SU-DHL-6 (cell line): ENCODE results near the gene IL6ST.

ENCODE experiments used
- H2AFZ ChIP-seq: fragments of 200-600 bp; sonication (generic); 2 replicates; pipeline ENCODE4 v1.6.1; 2014; ENCODE audit warnings: low read depth, mild to moderate bottlenecking, moderate library complexity, mixed read lengths, antibody characterized with exemption, low read length; ENCODE audit not compliant: severe bottlenecking
- H3F3A ChIP-seq: fragments of 200-600 bp; shearing (Covaris generic); 2 replicates; pipeline ENCODE4 v1.6.0; 2016; ENCODE audit warnings: antibody characterized with exemption, mild to moderate bottlenecking; ENCODE audit not compliant: insufficient read depth
- H3K27ac ChIP-seq: fragments of 200-600 bp; sonication (generic); 2 replicates; pipeline ENCODE4 v1.5.1; 2016; ENCODE audit warnings: low read depth, mild to moderate bottlenecking, low read length, moderate library complexity, mixed read lengths
- H3K27me3 ChIP-seq: fragments of 200-600 bp; sonication (generic), shearing (Covaris generic); 2 replicates; pipeline ENCODE4 v1.6.0; 2014; ENCODE audit warnings: mild to moderate bottlenecking, low read length
- H3K36me3 ChIP-seq: fragments of 200-600 bp; sonication (generic); 2 replicates; pipeline ENCODE4 v1.6.1; 2014; ENCODE audit warnings: mild to moderate bottlenecking, low read length, mixed read lengths
- H3K4me2 ChIP-seq: fragments of 300-600, 200-600 bp; shearing (Covaris generic), sonication (generic); 2 replicates; pipeline ENCODE4 v1.6.0; 2014; ENCODE audit warnings: low read length, low read depth, mild to moderate bottlenecking; ENCODE audit not compliant: poor library complexity, severe bottlenecking
- H3K4me3 ChIP-seq: fragments of 200-600 bp; sonication (generic); 2 replicates; pipeline ENCODE4 v1.5.1; 2014; ENCODE audit warnings: antibody characterized with exemption, low read length, mild to moderate bottlenecking, mixed read lengths; ENCODE audit not compliant: insufficient read depth, poor library complexity, severe bottlenecking
- H3K79me2 ChIP-seq: fragments of 200-600 bp; sonication (generic); 2 replicates; pipeline ENCODE4 v1.6.1; 2014; ENCODE audit warnings: mild to moderate bottlenecking, low read length, moderate library complexity; ENCODE audit not compliant: insufficient read depth
- H3K9ac ChIP-seq: fragments of 200-600 bp; sonication (generic); 2 replicates; pipeline ENCODE4 v1.7.0; 2014; ENCODE audit warnings: mild to moderate bottlenecking, low read length
- H3K9me2 ChIP-seq: fragments of 200-600 bp; sonication (generic); replicated peaks from 2 replicates; pipeline ENCODE4 v1.6.1; 2014; ENCODE audit warnings: low read length; ENCODE audit not compliant: insufficient read depth
- H3K9me3 ChIP-seq: fragments of 200-600 bp; sonication (generic); 2 replicates; pipeline ENCODE4 v1.6.1; 2014; ENCODE audit warnings: low read length, mixed read lengths; ENCODE audit not compliant: insufficient read depth
- H4K20me1 ChIP-seq: fragments of 200-600 bp; sonication (generic); 2 replicates; pipeline ENCODE4 v1.6.1; 2014; ENCODE audit warnings: low read depth, mild to moderate bottlenecking, antibody characterized with exemption, low read length, moderate library complexity, mixed read lengths
- EZH2phosphoT487 ChIP-seq: fragments of 200-600 bp; sonication (generic), shearing (Covaris generic); conservative IDR thresholded peaks from 2 replicates; pipeline ENCODE4 v1.6.1; 2018; ENCODE audit warnings: mild to moderate bottlenecking, antibody characterized with exemption, low read length, moderate library complexity, mixed read lengths
- TF ChIP-seq, protein P1 (sequence below): fragments of 200-600 bp; sonication (generic); IDR thresholded peaks from one replicate; pipeline ENCODE4 v1.5.1; 2017; ENCODE audit warnings: antibody characterized with exemption, mild to moderate bottlenecking, low read length, moderate library complexity; ENCODE audit not compliant: insufficient read depth, poor library complexity, severe bottlenecking

The IL6ST gene

GRCh38 chr5:55896663-55897062 is 98.1 kb downstream of the IL6ST start:
- Histone ChIP-seq H3K27me3 (no peaks in the 10 kb centered on the region), H3K36me3 (no peaks in the 10 kb centered on the region), H2AFZ (no peak overlapping the region), H3K4me3 (no peak overlapping the region), H3K9me3 (no peaks in the 10 kb centered on the region), H4K20me1 (no peaks in the 10 kb centered on the region), H3K4me2 (no peak overlapping the region), H3K27ac (no peak overlapping the region), H3K9ac (no peak overlapping the region), H3K79me2 (no peaks in the 10 kb centered on the region), H3K9me2 (no peaks in the 10 kb centered on the region), H3F3A (no peaks in the 10 kb centered on the region)
- TF ChIP-seq, protein P1, sequence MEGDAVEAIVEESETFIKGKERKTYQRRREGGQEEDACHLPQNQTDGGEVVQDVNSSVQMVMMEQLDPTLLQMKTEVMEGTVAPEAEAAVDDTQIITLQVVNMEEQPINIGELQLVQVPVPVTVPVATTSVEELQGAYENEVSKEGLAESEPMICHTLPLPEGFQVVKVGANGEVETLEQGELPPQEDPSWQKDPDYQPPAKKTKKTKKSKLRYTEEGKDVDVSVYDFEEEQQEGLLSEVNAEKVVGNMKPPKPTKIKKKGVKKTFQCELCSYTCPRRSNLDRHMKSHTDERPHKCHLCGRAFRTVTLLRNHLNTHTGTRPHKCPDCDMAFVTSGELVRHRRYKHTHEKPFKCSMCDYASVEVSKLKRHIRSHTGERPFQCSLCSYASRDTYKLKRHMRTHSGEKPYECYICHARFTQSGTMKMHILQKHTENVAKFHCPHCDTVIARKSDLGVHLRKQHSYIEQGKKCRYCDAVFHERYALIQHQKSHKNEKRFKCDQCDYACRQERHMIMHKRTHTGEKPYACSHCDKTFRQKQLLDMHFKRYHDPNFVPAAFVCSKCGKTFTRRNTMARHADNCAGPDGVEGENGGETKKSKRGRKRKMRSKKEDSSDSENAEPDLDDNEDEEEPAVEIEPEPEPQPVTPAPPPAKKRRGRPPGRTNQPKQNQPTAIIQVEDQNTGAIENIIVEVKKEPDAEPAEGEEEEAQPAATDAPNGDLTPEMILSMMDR, result no peak
- TF ChIP-seq EZH2phosphoT487, result no peak

GRCh38 chr5:55896238-55896637 is 98.5 kb downstream of the IL6ST start:
- no peaks in the 10 kb centered on the region for H3F3A ChIP-seq
- H2AFZ ChIP-seq, result no peak overlapping the region
- H4K20me1 ChIP-seq, result no peaks in the 10 kb centered on the region
- H3K79me2 ChIP-seq, result no peaks in the 10 kb centered on the region
- H3K4me3 ChIP-seq, result no peak overlapping the region
- H3K9ac ChIP-seq, result no peak overlapping the region
- no peaks in the 10 kb centered on the region for H3K9me2 ChIP-seq
- no peaks in the 10 kb centered on the region for H3K27me3 ChIP-seq
- no peak overlapping the region for H3K4me2 ChIP-seq
- H3K9me3 ChIP-seq, result no peaks in the 10 kb centered on the region
- TF ChIP-seq, protein P1, result no peak
- TF ChIP-seq EZH2phosphoT487, result no peak
- no peak overlapping the region for H3K27ac ChIP-seq
- no peaks in the 10 kb centered on the region for H3K36me3 ChIP-seq

DNA sequence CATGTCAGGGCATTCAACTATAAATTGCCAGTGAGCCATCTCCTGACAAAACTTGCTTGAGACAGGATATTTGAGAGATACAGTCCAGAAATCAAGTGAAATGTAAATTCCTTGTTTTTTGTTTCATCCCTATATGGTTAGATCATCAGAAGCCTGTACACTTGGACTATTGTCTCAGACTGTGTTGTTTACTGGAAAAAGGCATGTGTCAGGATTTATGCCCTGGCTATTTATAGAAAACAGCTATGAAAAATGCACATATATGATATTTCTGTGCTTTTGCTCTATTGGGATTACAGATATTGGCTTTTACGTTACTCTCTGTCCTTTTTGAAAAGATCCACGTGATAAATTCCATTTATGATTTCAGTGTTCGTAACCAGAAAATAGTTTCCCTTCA is 99.4 kb downstream of the IL6ST start:
- no peak overlapping the region for H3K4me2 ChIP-seq
- no peaks in the 10 kb centered on the region for H4K20me1 ChIP-seq
- no peaks in the 10 kb centered on the region for H3K9me2 ChIP-seq
- no peaks in the 10 kb centered on the region for H3K36me3 ChIP-seq
- H3K27me3 ChIP-seq, result no peaks in the 10 kb centered on the region
- H3F3A ChIP-seq, result no peaks in the 10 kb centered on the region
- H3K9me3 ChIP-seq, result no peaks in the 10 kb centered on the region
- TF ChIP-seq, protein P1, result no peak
- TF ChIP-seq EZH2phosphoT487, result no peak
- H3K4me3 ChIP-seq, result no peak overlapping the region
- no peak overlapping the region for H3K9ac ChIP-seq
- H3K79me2 ChIP-seq, result no peaks in the 10 kb centered on the region
- H3K27ac ChIP-seq, result no peak overlapping the region
- H2AFZ ChIP-seq, result no peak overlapping the region
